ENCODE measurements around the gene PGAP1.

PGAP1 gene

GRCh38 chr2:196931555-196931954 lies 5.0 kb upstream of the PGAP1 start:
- Histone ChIP-seq H3K9me2 (replicated peaks; ENCODE audit: insufficient read depth, low read length) (no peaks in the 10 kb centered on the region), H3K27ac (ENCODE audit: low read depth, low read length) (no peak overlapping the region), H3K79me2 (ENCODE audit: insufficient read depth, low read length) (no peaks in the 10 kb centered on the region), H3K9me3 (ENCODE audit: insufficient read depth, low read length) (no peaks in the 10 kb centered on the region), H3K9ac (ENCODE audit: low read length) (no peak overlapping the region), H2AFZ (ENCODE audit: low read depth, low read length, severe bottlenecking) (no peak overlapping the region), H3K36me3 (ENCODE audit: low read length) (no peaks in the 10 kb centered on the region), H3K27me3 (ENCODE audit: low read length) (no peaks in the 10 kb centered on the region), H3F3A (ENCODE audit: insufficient read depth) (no peaks in the 10 kb centered on the region), H3K4me2 (ENCODE audit: low read depth, low read length, poor library complexity, severe bottlenecking) (no peak overlapping the region), H3K4me3 (ENCODE audit: insufficient read depth, low read length, poor library complexity, severe bottlenecking) (no peak overlapping the region), H4K20me1 (ENCODE audit: low read depth, low read length) (no peaks in the 10 kb centered on the region)
- TF ChIP-seq CTCF (IDR thresholded peaks at IDR 0.05; ENCODE audit: insufficient read depth, low read length, poor library complexity, severe bottlenecking) (no peak), EZH2phosphoT487 (conservative IDR thresholded peaks at IDR 0.05; ENCODE audit: low read length) (no peak)

GRCh38 chr2:196927376-196928225 lies 1.1 kb upstream of the PGAP1 start:
- H3K36me3 ChIP-seq (ENCODE audit: low read length), result no peaks in the 10 kb centered on the region
- no peaks in the 10 kb centered on the region for H4K20me1 ChIP-seq (ENCODE audit: low read depth, low read length)
- no peaks in the 10 kb centered on the region for H3K9me2 ChIP-seq (replicated peaks; ENCODE audit: insufficient read depth, low read length)
- peak overlapping the region; percentile 96 for H2AFZ ChIP-seq (ENCODE audit: low read depth, low read length, severe bottlenecking)
- TF ChIP-seq EZH2phosphoT487 (conservative IDR thresholded peaks at IDR 0.05; ENCODE audit: low read length) (no peak), CTCF (IDR thresholded peaks at IDR 0.05; ENCODE audit: insufficient read depth, low read length, poor library complexity, severe bottlenecking) (no peak)
- H3F3A ChIP-seq (ENCODE audit: insufficient read depth), result no peaks in the 10 kb centered on the region
- H3K9me3 ChIP-seq (ENCODE audit: insufficient read depth, low read length), result no peaks in the 10 kb centered on the region
- peak overlapping the region; percentile 67 for H3K4me3 ChIP-seq (ENCODE audit: insufficient read depth, low read length, poor library complexity, severe bottlenecking)
- H3K79me2 ChIP-seq (ENCODE audit: insufficient read depth, low read length), result peaks cover 18% of the 10 kb centered on the region; the same call in 1 of the 2 replicates
- H3K4me2 ChIP-seq (ENCODE audit: low read depth, low read length, poor library complexity, severe bottlenecking), result peak overlapping the region; percentile 78
- peak overlapping the region; percentile 72 for H3K9ac ChIP-seq (ENCODE audit: low read length)
- no peak overlapping the region for H3K27ac ChIP-seq (ENCODE audit: low read depth, low read length)
- no peaks in the 10 kb centered on the region for H3K27me3 ChIP-seq (ENCODE audit: low read length)

GRCh38 chr2:196925768-196926561 lies 542 bp downstream of the PGAP1 start:
- peak overlapping the region; percentile 78 for H3K4me2 ChIP-seq (ENCODE audit: low read depth, low read length, poor library complexity, severe bottlenecking)
- H3K9ac ChIP-seq (ENCODE audit: low read length), result peak overlapping the region; percentile 72
- H3K36me3 ChIP-seq (ENCODE audit: low read length), result no peaks in the 10 kb centered on the region
- no peaks in the 10 kb centered on the region for H3K27me3 ChIP-seq (ENCODE audit: low read length)
- H4K20me1 ChIP-seq (ENCODE audit: low read depth, low read length), result no peaks in the 10 kb centered on the region
- peak overlapping the region; percentile 96 for H2AFZ ChIP-seq (ENCODE audit: low read depth, low read length, severe bottlenecking)
- peaks cover 18% of the 10 kb centered on the region; the same call in 1 of the 2 replicates for H3K79me2 ChIP-seq (ENCODE audit: insufficient read depth, low read length)
- no peaks in the 10 kb centered on the region for H3K9me2 ChIP-seq (replicated peaks; ENCODE audit: insufficient read depth, low read length)
- H3F3A ChIP-seq (ENCODE audit: insufficient read depth), result no peaks in the 10 kb centered on the region
- H3K4me3 ChIP-seq (ENCODE audit: insufficient read depth, low read length, poor library complexity, severe bottlenecking), result peak overlapping the region; percentile 67
- H3K27ac ChIP-seq (ENCODE audit: low read depth, low read length), result no peak overlapping the region
- TF ChIP-seq CTCF (IDR thresholded peaks at IDR 0.05; ENCODE audit: insufficient read depth, low read length, poor library complexity, severe bottlenecking), result no peak
- TF ChIP-seq EZH2phosphoT487 (conservative IDR thresholded peaks at IDR 0.05; ENCODE audit: low read length), result no peak
- H3K9me3 ChIP-seq (ENCODE audit: insufficient read depth, low read length), result no peaks in the 10 kb centered on the region
